IPS DF 6.9 (cell line): Measurements from ENCODE around the gene SYT14.
"Not testable (repeated sequence)": the region's sequence is repeated elsewhere in the genome, so short reads cannot be mapped to it uniquely, and the experiment has no call there.

Source experiments
- DNase-seq: peaks from one replicate; pipeline ENCODE4 v3.0.0-alpha.2; 2013; ENCODE audit warnings: low read depth, low spot score
- H3K27ac ChIP-seq: one replicate; pipeline ENCODE4 v1.5.1; 2013; ENCODE audit warnings: low read length, control low read depth
- H3K27me3 ChIP-seq: 2 replicates; pipeline ENCODE4 v1.6.1; 2013; ENCODE audit warnings: mild to moderate bottlenecking, low read length; ENCODE audit not compliant: control insufficient read depth, insufficient read depth
- H3K36me3 ChIP-seq: 2 replicates; pipeline ENCODE4 v1.6.1; 2013; ENCODE audit warnings: low read length; ENCODE audit not compliant: control insufficient read depth, insufficient read depth
- H3K4me1 ChIP-seq: 2 replicates; pipeline ENCODE4 v1.6.1; 2013; ENCODE audit warnings: low read length; ENCODE audit not compliant: control insufficient read depth, insufficient read depth
- H3K4me3 ChIP-seq: 2 replicates; pipeline ENCODE4 v1.5.1; 2013; ENCODE audit warnings: mild to moderate bottlenecking, low read length
- H3K9me3 ChIP-seq: 2 replicates; pipeline ENCODE4 v1.6.1; 2013; ENCODE audit warnings: low read length, inconsistent platforms; ENCODE audit not compliant: control insufficient read depth, insufficient read depth
- WGBS: extraction: QIAGEN DNeasy Blood & Tissue Kit; methylation state at CpG from one replicate; pipeline ENCODE4 v1.1.7; 2013; ENCODE audit warnings: mixed read lengths, missing lambda C conversion rate; ENCODE audit not compliant: insufficient read length, insufficient coverage; 5-methylcytosine and 5-hydroxymethylcytosine counted together

SYT14 gene

GRCh38 chr1:209937996-209938959 lies at the start of gene SYT14:
Gene SYT14, plus strand, starts transcription at chr1:209938217. Its CDS starts 48 bp downstream, at chr1:209938265.
- Histone ChIP-seq H3K9me3 (no peaks in the 10 kb centered on the region), H3K4me3 (peak within 1 kb of the TSS; percentile 85), H3K4me1 (peaks cover 1% of the 10 kb centered on the region; the same call in 1 of the 2 replicates), H3K36me3 (no peaks in the 10 kb centered on the region), H3K27me3 (no peaks in the 10 kb centered on the region), H3K27ac (no peak within 1 kb of the TSS)
- WGBS: no CpG with 5 or more reads among the region's 98 CpGs
- DNase-seq: no peak

GRCh38 chr1:209888291-209889076 lies 49.5 kb upstream of the SYT14 start:
- not testable (repeated sequence) for H3K36me3 ChIP-seq, H3K27ac ChIP-seq, H3K9me3 ChIP-seq, H3K4me3 ChIP-seq, DNase-seq, H3K27me3 ChIP-seq, H3K4me1 ChIP-seq
- WGBS: no CpG with 5 or more reads among the region's 31 CpGs

- Histone ChIP-seq H3K9me3 (no peaks in the 10 kb centered on the region; the same call in 1 of the 2 replicates), H3K4me3 (no peak overlapping the region), H3K4me1 (peaks cover 2% of the 10 kb centered on the region), H3K27ac (no peak overlapping the region), H3K36me3 (no peaks in the 10 kb centered on the region), H3K27me3 (no peaks in the 10 kb centered on the region)
- no peak for DNase-seq
- no CpG with 5 or more reads among the region's 35 CpGs for WGBS
These were observed 49.0 kb upstream of the SYT14 start for GRCh38 chr1:209889077-209889418.

- no peaks in the 10 kb centered on the region; the same call in 1 of the 2 replicates for H3K4me1 ChIP-seq
- no peaks in the 10 kb centered on the region for H3K36me3 ChIP-seq
- no peaks in the 10 kb centered on the region for H3K27me3 ChIP-seq
- H3K9me3 ChIP-seq: no peaks in the 10 kb centered on the region; the same call in 1 of the 2 replicates
- H3K4me3 ChIP-seq: no peak overlapping the region
- WGBS: no CpG with 5 or more reads among the region's 3 CpGs
- no peak for DNase-seq
- no peak overlapping the region for H3K27ac ChIP-seq
These were observed 47.2 kb upstream of the SYT14 start for GRCh38 chr1:209890641-209891330.

- Histone ChIP-seq H3K9me3 (no peaks in the 10 kb centered on the region), H3K27ac (no peak overlapping the region), H3K36me3 (no peaks in the 10 kb centered on the region), H3K27me3 (no peaks in the 10 kb centered on the region), H3K4me3 (no peak overlapping the region), H3K4me1 (no peaks in the 10 kb centered on the region)
- WGBS: no CpG with 5 or more reads among the region's 6 CpGs
- DNase-seq: no peak
These were observed 44.3 kb upstream of the SYT14 start for GRCh38 chr1:209893751-209894150.

GRCh38 chr1:209895709-209896108 lies 42.3 kb upstream of the SYT14 start:
- Histone ChIP-seq H3K36me3 (no peaks in the 10 kb centered on the region), H3K27me3 (no peaks in the 10 kb centered on the region), H3K4me3 (no peak overlapping the region), H3K27ac (no peak overlapping the region), H3K9me3 (no peaks in the 10 kb centered on the region), H3K4me1 (no peaks in the 10 kb centered on the region)
- WGBS: no CpG with 5 or more reads among the region's 4 CpGs
- no peak for DNase-seq

GRCh38 chr1:209896346-209896745 lies 41.7 kb upstream of the SYT14 start:
- DNase-seq: no peak

GRCh38 chr1:209898271-209898670 lies 39.7 kb upstream of the SYT14 start:
- H3K27me3 ChIP-seq, H3K36me3 ChIP-seq, H3K9me3 ChIP-seq, H3K4me3 ChIP-seq, DNase-seq, H3K4me1 ChIP-seq, H3K27ac ChIP-seq: not testable (repeated sequence)
- no CpG with 5 or more reads among the region's 6 CpGs for WGBS

More at GRCh38 chr1:209896346-209896745, 41.7 kb upstream of the SYT14 start:
- no CpG with 5 or more reads among the region's 4 CpGs for WGBS
- no peak overlapping the region for H3K4me3 ChIP-seq
- H3K27ac ChIP-seq: no peak overlapping the region
- no peaks in the 10 kb centered on the region for H3K36me3 ChIP-seq
- no peaks in the 10 kb centered on the region for H3K4me1 ChIP-seq
- no peaks in the 10 kb centered on the region for H3K9me3 ChIP-seq
- no peaks in the 10 kb centered on the region for H3K27me3 ChIP-seq

- H3K4me1 ChIP-seq, DNase-seq, H3K27me3 ChIP-seq, H3K9me3 ChIP-seq, H3K4me3 ChIP-seq, H3K27ac ChIP-seq, H3K36me3 ChIP-seq: not testable (repeated sequence)
- no CpG with 5 or more reads among the region's 21 CpGs for WGBS
These were observed 39.2 kb upstream of the SYT14 start for GRCh38 chr1:209898851-209899250.

- no peak overlapping the region for H3K27ac ChIP-seq
- no peaks in the 10 kb centered on the region for H3K4me1 ChIP-seq
- no peaks in the 10 kb centered on the region for H3K27me3 ChIP-seq
- H3K4me3 ChIP-seq: no peak overlapping the region
- no peaks in the 10 kb centered on the region for H3K36me3 ChIP-seq
- WGBS: no CpG with 5 or more reads among the region's 3 CpGs
- H3K9me3 ChIP-seq: no peaks in the 10 kb centered on the region
- DNase-seq: peak; percentile 57
These were observed 38.1 kb upstream of the SYT14 start for GRCh38 chr1:209899948-209900347.
